K562 (cell line): ENCODE data around the gene ZNF740. TPM values are rescaled to one million over a fixed set of nuclear protein-coding genes. Genes with fewer than 3 reads are reported as not detected.

ENCODE experiments used
- ATAC-seq: fragments of 200-7000 bp; cut with Tn5 transposase; 3 replicates; pipeline ENCODE4 v1.9.1; 2020; ENCODE audit warnings: moderate library complexity
- BruUV-seq: library from RNA; stranded (reverse); fragments of 400-500 nt; replicated peaks from 2 replicates; lab custom pipeline; 2021; lab: Mats Ljungman, UMichigan
- CTCF ChIA-PET: fragments of 300-600 bp; formaldehyde crosslinking; extraction: SDS; loops from one replicate; lab custom pipeline; 2021; ENCODE audit warnings: low intra/inter-chr PET ratio; lab: Yijun Ruan, JAX
- POLR2A ChIA-PET: fragments of 300-600, 350-650 bp; sonication (Branson Sonifier 250); formaldehyde crosslinking; extraction: SDS; loops from one replicate; lab custom pipeline; 2021; ENCODE audit warnings: antibody characterized with exemption, inconsistent platforms; lab: Yijun Ruan, JAX
- DNase-seq, 4 experiments: peaks; one replicate each; pipeline versions ENCODE4 v3.0.0 to v3.0.0-alpha.2; 2011 to 2018; ENCODE audit warnings: low spot score in 3 of 4, mixed read lengths in 3 of 4; ENCODE audit errors: extremely low read depth in 1 of 4
- FAIRE-seq: peaks from 2 replicates; lab custom pipeline; 2011; peaks lifted over from hg19 to GRCh38; lab: Jason Lieb, UNC
- H2AFZ ChIP-seq: 2 replicates; pipeline ENCODE4 v1.6.0; 2011; ENCODE audit warnings: low read depth, low read length, control low read depth, inconsistent platforms
- H3K27ac ChIP-seq: fragments of 200-600 bp; 3 replicates; pipeline ENCODE4 v1.8.0; 2011; ENCODE audit warnings: low read depth, mild to moderate bottlenecking, control low read depth, inconsistent platforms, low read length, moderate library complexity, mixed read lengths; ENCODE audit errors: extremely low read depth
- H3K27me3 ChIP-seq, 2 experiments: fragments of 300-600 bp in 1 of 2; 2 replicates in 1 of 2; 3 replicates in 1 of 2; pipeline versions ENCODE4 v1.6.0 to v1.8.0; 2011; ENCODE audit warnings: inconsistent platforms in 2 of 2, low read length in 2 of 2, mild to moderate bottlenecking in 1 of 2, mixed read lengths in 1 of 2, moderate library complexity in 1 of 2; ENCODE audit not compliant: control insufficient read depth in 2 of 2, insufficient read depth in 2 of 2
- H3K36me3 ChIP-seq: fragments of 300-600 bp; 3 replicates; pipeline ENCODE4 v1.8.0; 2011; ENCODE audit warnings: mild to moderate bottlenecking, low read length, inconsistent platforms; ENCODE audit not compliant: control insufficient read depth, insufficient read depth
- H3K4me1 ChIP-seq, 2 experiments: fragments of 200-600 bp in 1 of 2; replicated peaks in 1 of 2; 2 replicates in 1 of 2; 3 replicates in 1 of 2; pipeline versions ENCODE4 v1.5.1 to v1.8.0; 2011; ENCODE audit warnings: inconsistent platforms in 2 of 2, low read length in 2 of 2, mild to moderate bottlenecking in 1 of 2, mixed read lengths in 1 of 2, moderate library complexity in 1 of 2; ENCODE audit not compliant: control insufficient read depth in 2 of 2, insufficient read depth in 2 of 2
- H3K4me2 ChIP-seq: 2 replicates; pipeline ENCODE4 v1.6.1; 2011; ENCODE audit warnings: low read length, control low read depth, inconsistent platforms, mixed read lengths; ENCODE audit not compliant: insufficient read depth
- H3K4me3 ChIP-seq: fragments of 200-600 bp; sonication (generic), shearing (Covaris generic); 2 replicates; pipeline ENCODE4 v1.5.1; 2016; ENCODE audit warnings: control low read depth, inconsistent platforms
- H3K79me2 ChIP-seq: fragments of 200-600 bp; 3 replicates; pipeline ENCODE4 v1.8.0; 2011; ENCODE audit warnings: low read length, inconsistent platforms; ENCODE audit not compliant: control insufficient read depth, insufficient read depth
- H3K9ac ChIP-seq, 2 experiments: 2 replicates each; pipeline versions ENCODE4 v1.6.0 to v1.6.1; 2011; ENCODE audit warnings: low read depth in 2 of 2, low read length in 2 of 2, control low read depth in 1 of 2, inconsistent platforms in 1 of 2, mild to moderate bottlenecking in 1 of 2, mixed read lengths in 1 of 2; ENCODE audit not compliant: insufficient read depth in 1 of 2
- H3K9me1 ChIP-seq: one replicate; pipeline ENCODE4 v1.6.0; 2011; ENCODE audit warnings: inconsistent platforms, mild to moderate bottlenecking, low read length, moderate library complexity; ENCODE audit not compliant: control insufficient read depth, insufficient read depth
- H3K9me3 ChIP-seq: replicated peaks from 2 replicates; pipeline ENCODE4 v1.5.1; 2011; ENCODE audit warnings: low read depth, low read length, inconsistent platforms; ENCODE audit not compliant: control insufficient read depth, insufficient read depth
- H4K20me1 ChIP-seq: replicated peaks from 2 replicates; pipeline ENCODE4 v1.6.1; 2011; ENCODE audit warnings: low read length, inconsistent platforms, mixed read lengths; ENCODE audit not compliant: control insufficient read depth, insufficient read depth
- FOXA3 ChIP-seq, 2 experiments: fragments of 450-650 bp in 1 of 2; sonication (generic) in 1 of 2; formaldehyde crosslinking; IDR thresholded peaks in 1 of 2; conservative IDR thresholded peaks in 1 of 2; 2 replicates each; pipeline versions ENCODE4 v1.4.0 to v1.8.0; 2020 to 2022; ENCODE audit warnings: mild to moderate bottlenecking in 2 of 2, missing genetic modification reagents in 1 of 2
- FOXK2 ChIP-seq, 2 experiments: fragments of 450-650 bp; IDR thresholded peaks in 1 of 2; conservative IDR thresholded peaks in 1 of 2; 2 replicates each; pipeline ENCODE4 v1.6.1; 2016; ENCODE audit warnings: low read depth in 2 of 2, mild to moderate bottlenecking in 1 of 2
- NRF1 ChIP-seq, 2 experiments: fragments of 450-650 bp; IDR thresholded peaks in 1 of 2; conservative IDR thresholded peaks in 1 of 2; 2 replicates each; pipeline ENCODE4 v1.6.1; 2014; ENCODE audit warnings: mild to moderate bottlenecking in 2 of 2
- PATZ1 ChIP-seq: fragments of 250-450 bp; sonication (Bioruptor Pico); IDR thresholded peaks from 2 replicates; pipeline ENCODE4 v1.5.0; 2020; ENCODE audit warnings: mild to moderate bottlenecking, borderline replicate concordance
- TARDBP ChIP-seq: fragments of 450-650 bp; IDR thresholded peaks from 2 replicates; pipeline ENCODE4 v1.6.1; 2016
- THRB ChIP-seq: fragments of 450-650 bp; formaldehyde crosslinking; conservative IDR thresholded peaks from 2 replicates; pipeline ENCODE4 v1.4.0; 2022; ENCODE audit warnings: mild to moderate bottlenecking, missing genetic modification characterization
- YY1 ChIP-seq, 3 experiments: IDR thresholded peaks; 2 replicates each; pipeline ENCODE4 v1.6.1; 2011; ENCODE audit warnings: low read length in 2 of 3, mild to moderate bottlenecking in 2 of 3, moderate library complexity in 2 of 3, borderline replicate concordance in 1 of 3, control low read depth in 1 of 3, low read depth in 1 of 3; ENCODE audit not compliant: insufficient read depth in 3 of 3, insufficient replicate concordance in 2 of 3, control insufficient read depth in 1 of 3, insufficient read length in 1 of 3; ENCODE audit errors: extremely low read depth in 1 of 3
- ZBTB1 ChIP-seq: sonication (generic); formaldehyde crosslinking; IDR thresholded peaks from 2 replicates; pipeline ENCODE4 v1.8.1; 2023; ENCODE audit warnings: missing genetic modification reagents, low read depth, mild to moderate bottlenecking, borderline replicate concordance
- ZNF24 ChIP-seq: fragments of 450-650 bp; IDR thresholded peaks from 2 replicates; pipeline ENCODE4 v1.6.1; 2016
- WGBS: fragments of 100-300 bp; shearing (Covaris generic); methylation state at CpG from one replicate; pipeline ENCODE4 v1.1.6; 2016; ENCODE audit warnings: low coverage, mixed read lengths; ENCODE audit not compliant: insufficient coverage; ENCODE audit errors: missing lambda C conversion rate; 5-methylcytosine and 5-hydroxymethylcytosine counted together
- in situ Hi-C: fragments of 300-500 bp; cut with MboI; formaldehyde crosslinking; loops from 4 replicates; pipeline ENCODE4 v1.15.0; 2018; ENCODE audit warnings: inconsistent platforms, mixed read lengths
- intact Hi-C: fragments of 100-400 bp; cut with micrococcal nuclease; formaldehyde crosslinking; loops from 2 replicates; pipeline ENCODE4 v1.14.2; 2022
- polyA plus RNA-seq, 8 experiments: library from polyadenylated mRNA; depleted of rRNA in 4 of 8; stranded (reverse) in 5 of 8; unstranded in 3 of 8; fragments of >200 nt; fragmentation: Nextera tagmentation in 2 of 8; fragmentation: Illumina TruSeq in 1 of 8; extraction: Ambion mirVana in 2 of 8; extraction: Trizol in 1 of 8; gene quantifications; 2 replicates each; pipeline versions ENCODE4 v1.2.1 to v1.2.3, GENCODE V29; 2011 to 2014; ENCODE audit warnings: inconsistent platforms in 1 of 8, missing spikeins in 1 of 8
- total RNA-seq, 7 experiments: library from RNA; depleted of rRNA in 6 of 7; stranded (reverse); fragments of >200 nt in 6 of 7; fragmentation: Illumina TruSeq in 2 of 7; extraction: Trizol in 2 of 7; gene quantifications; 2 replicates each; pipeline versions ENCODE4 v1.2.1 to v1.2.3, GENCODE V29; 2011 to 2021; ENCODE audit warnings: low replicate concordance in 1 of 7
- TF ChIP-seq, protein P1 (sequence below): sonication (generic); formaldehyde crosslinking; IDR thresholded peaks from 2 replicates; pipeline ENCODE4 v1.8.1; 2023; ENCODE audit warnings: mild to moderate bottlenecking, missing genetic modification reagents, moderate library complexity
- TF ChIP-seq, protein P2 (sequence below), 3 experiments: IDR thresholded peaks in 2 of 3; conservative IDR thresholded peaks in 1 of 3; 2 replicates each; pipeline ENCODE4 v1.5.1; 2011 to 2012; ENCODE audit warnings: low read length in 3 of 3, mild to moderate bottlenecking in 3 of 3, control low read depth in 2 of 3, improper control_type of control experiment in 1 of 3, inconsistent platforms in 1 of 3, low read depth in 1 of 3, mixed read lengths in 1 of 3, moderate library complexity in 1 of 3; ENCODE audit not compliant: insufficient read depth in 2 of 3

Gene ZNF740
- total and polyA plus RNA-seq, 9 of the 15 experiments (the other 6 are each of a cell fraction or from before 2014, with no cell fraction given): 0.57 to 46.4 (median 18.6) TPM

DNA sequence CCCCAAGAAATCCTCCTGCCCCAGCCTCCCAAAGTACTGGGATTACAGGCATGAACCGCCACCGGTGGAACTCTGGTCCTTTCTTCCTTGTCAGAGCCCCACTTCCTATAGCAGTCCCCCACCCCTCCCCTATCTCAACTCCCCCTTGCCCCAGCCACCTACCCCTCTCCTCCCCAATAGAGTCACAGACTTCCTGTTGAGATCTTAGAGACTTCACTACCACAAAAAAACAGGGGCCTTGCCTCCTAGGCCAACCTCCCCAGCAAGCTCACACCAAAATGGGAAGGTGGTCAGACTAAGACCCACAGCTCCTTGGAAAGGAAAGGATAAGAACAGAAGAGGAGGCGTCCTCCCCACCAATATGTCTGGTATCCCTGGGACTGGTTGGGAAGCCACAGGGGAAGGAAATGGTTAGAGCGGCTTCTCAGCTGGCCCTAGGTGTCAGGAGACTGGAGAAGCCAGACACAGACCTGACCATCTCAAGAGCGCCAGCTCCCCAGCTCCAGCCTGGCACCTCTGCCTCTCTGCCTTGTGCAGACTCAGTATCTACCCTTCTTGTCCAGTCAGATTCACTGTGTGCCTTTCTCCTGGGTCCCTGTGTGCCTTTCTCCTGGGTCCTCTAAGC lies 18.1 kb downstream of the ZNF740 start (continued):
- no peak for TF ChIP-seq ZBTB1 (CRISPR knock-in tag)

DNA sequence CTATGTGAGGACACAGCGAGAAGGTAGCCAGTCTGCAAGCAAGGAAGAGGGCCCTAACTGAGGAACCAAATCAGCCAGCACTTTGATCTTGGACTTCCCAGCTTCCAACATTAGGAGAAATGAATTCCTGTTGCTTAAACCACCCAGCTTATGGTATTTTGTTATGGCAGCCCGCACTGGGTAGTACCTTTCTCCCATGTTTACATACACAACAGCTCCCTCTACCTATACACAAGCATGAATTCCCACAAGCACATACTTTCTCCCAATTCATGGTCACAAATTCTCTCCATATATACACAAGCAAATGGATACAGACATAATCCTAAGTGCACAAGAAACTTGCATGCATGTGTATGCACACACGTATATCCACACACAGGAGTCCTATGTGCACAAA lies 19.2 kb downstream of the ZNF740 start:
- in situ Hi-C loops: loop anchor here (10.0 kb wide), 1 partner anchor 135 kb away; no protein-coding TSS in a partner anchor
- Histone ChIP-seq H3K36me3 (no peaks in the 10 kb centered on the region), H4K20me1 (no peaks in the 10 kb centered on the region), H2AFZ (peak overlapping the region; percentile 34; the same call in 1 of the 2 replicates), H3K4me3 (no peak overlapping the region), H3K4me1 (peaks cover 28 to 31% of the 10 kb centered on the region in 2 experiments; a peak in 4 of 5 replicates), H3K27ac (no peak overlapping the region), H3K79me2 (no peaks in the 10 kb centered on the region), H3K27me3 (no peaks in the 10 kb centered on the region), H3K9ac (no peak overlapping the region), H3K9me1 (no peaks in the 10 kb centered on the region), H3K4me2 (no peak overlapping the region), H3K9me3 (no peaks in the 10 kb centered on the region)
- intact Hi-C loops: no loop called here
- ATAC-seq: 0 out of 3 replicates have a peak, but pooled peaks have one; percentile 8
- DNase-seq: no peak
- 57% methylated on average over 3 of the region's 3 CpGs for WGBS
- BruUV-seq: no TSS peak
- POLR2A ChIA-PET: interaction anchor here (1.2 to 3.1 kb wide), 3 partner anchors 9 to 122 kb away, joined by 3 to 11 read pairs (median 9); partner anchors contain the start of gene AAAS
- CTCF ChIA-PET: interaction anchor here (1.2 kb wide), 1 partner anchor 41 kb away, joined by 4 read pairs; no protein-coding TSS in a partner anchor
- FAIRE-seq: no peak
- TF ChIP-seq FOXA3 (CRISPR knock-in tag; conservative IDR thresholded peaks at IDR 0.05 in 1 of 2, IDR thresholded peaks at IDR 0.05 in 1 of 2) (peak in 1 of 2 experiments; percentile 32; a peak in 1 of 4 replicates), FOXK2 (conservative IDR thresholded peaks at IDR 0.05 in 1 of 2, IDR thresholded peaks at IDR 0.05 in 1 of 2; ENCODE audit: low read depth in 2 of 2) (peak; percentile 62 to 70; a peak in 3 of 4 replicates), NRF1 (conservative IDR thresholded peaks at IDR 0.05 in 1 of 2, IDR thresholded peaks at IDR 0.05 in 1 of 2) (no peak), THRB (no peak), YY1 (IDR thresholded peaks at IDR 0.05; ENCODE audit: borderline replicate concordance in 1 of 3, control insufficient read depth in 1 of 3, extremely low read depth in 1 of 3, insufficient read depth in 3 of 3, insufficient read length in 1 of 3, insufficient replicate concordance in 2 of 3, low read depth in 1 of 3, low read length in 2 of 3) (no peak), TARDBP (no peak), PATZ1 (CRISPR knock-in tag) (no peak), ZNF24 (no peak)
- TF ChIP-seq, protein P1, sequence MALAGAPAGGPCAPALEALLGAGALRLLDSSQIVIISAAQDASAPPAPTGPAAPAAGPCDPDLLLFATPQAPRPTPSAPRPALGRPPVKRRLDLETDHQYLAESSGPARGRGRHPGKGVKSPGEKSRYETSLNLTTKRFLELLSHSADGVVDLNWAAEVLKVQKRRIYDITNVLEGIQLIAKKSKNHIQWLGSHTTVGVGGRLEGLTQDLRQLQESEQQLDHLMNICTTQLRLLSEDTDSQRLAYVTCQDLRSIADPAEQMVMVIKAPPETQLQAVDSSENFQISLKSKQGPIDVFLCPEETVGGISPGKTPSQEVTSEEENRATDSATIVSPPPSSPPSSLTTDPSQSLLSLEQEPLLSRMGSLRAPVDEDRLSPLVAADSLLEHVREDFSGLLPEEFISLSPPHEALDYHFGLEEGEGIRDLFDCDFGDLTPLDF (CRISPR knock-in tag): no peak
- TF ChIP-seq, protein P2, sequence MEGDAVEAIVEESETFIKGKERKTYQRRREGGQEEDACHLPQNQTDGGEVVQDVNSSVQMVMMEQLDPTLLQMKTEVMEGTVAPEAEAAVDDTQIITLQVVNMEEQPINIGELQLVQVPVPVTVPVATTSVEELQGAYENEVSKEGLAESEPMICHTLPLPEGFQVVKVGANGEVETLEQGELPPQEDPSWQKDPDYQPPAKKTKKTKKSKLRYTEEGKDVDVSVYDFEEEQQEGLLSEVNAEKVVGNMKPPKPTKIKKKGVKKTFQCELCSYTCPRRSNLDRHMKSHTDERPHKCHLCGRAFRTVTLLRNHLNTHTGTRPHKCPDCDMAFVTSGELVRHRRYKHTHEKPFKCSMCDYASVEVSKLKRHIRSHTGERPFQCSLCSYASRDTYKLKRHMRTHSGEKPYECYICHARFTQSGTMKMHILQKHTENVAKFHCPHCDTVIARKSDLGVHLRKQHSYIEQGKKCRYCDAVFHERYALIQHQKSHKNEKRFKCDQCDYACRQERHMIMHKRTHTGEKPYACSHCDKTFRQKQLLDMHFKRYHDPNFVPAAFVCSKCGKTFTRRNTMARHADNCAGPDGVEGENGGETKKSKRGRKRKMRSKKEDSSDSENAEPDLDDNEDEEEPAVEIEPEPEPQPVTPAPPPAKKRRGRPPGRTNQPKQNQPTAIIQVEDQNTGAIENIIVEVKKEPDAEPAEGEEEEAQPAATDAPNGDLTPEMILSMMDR (IDR thresholded peaks at IDR 0.05 in 2 of 3, conservative IDR thresholded peaks at IDR 0.05 in 1 of 3; ENCODE audit: insufficient read depth in 2 of 3, low read depth in 1 of 3, low read length in 3 of 3): peak in 1 of 3 experiments; percentile 17; a peak in 1 of 6 replicates
- TF ChIP-seq, all 486 proteins: peak for 3
